Astrocyte (in vitro differentiated cells and primary cell): Measurements from ENCODE around the gene THBS3.

Source experiments
- EZH2 ChIP-seq: IDR thresholded peaks from 2 replicates; pipeline ENCODE4 v1.6.1; 2012; ENCODE audit warnings: mild to moderate bottlenecking, low read length, inconsistent platforms; ENCODE audit not compliant: insufficient read depth
- TF ChIP-seq, protein P1 (sequence below): IDR thresholded peaks from 2 replicates; pipeline ENCODE4 v1.5.1; 2011; ENCODE audit warnings: low read depth, mild to moderate bottlenecking, inconsistent platforms, low read length, moderate library complexity; ENCODE audit not compliant: insufficient read depth

DNA sequence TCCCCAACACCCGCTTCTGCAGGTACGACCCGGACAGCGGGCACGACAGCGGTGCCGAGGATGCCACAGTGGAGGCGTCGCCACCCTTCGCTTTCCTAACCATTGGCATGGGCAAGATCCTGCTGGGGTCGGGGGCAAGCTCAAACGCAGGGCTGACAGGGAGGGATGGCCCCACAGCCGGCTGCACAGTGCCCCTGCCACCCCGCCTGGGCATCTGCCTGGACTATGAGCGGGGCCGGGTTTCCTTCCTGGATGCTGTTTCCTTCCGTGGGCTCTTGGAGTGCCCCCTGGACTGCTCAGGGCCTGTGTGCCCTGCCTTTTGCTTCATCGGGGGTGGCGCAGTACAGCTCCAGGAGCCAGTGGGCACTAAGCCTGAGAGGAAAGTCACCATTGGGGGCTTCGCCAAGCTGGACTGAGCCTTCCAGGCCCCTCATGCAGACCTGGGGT lies 23.9 kb downstream of the THBS3 start:
- TF ChIP-seq EZH2, result no peak
- TF ChIP-seq, protein P1, sequence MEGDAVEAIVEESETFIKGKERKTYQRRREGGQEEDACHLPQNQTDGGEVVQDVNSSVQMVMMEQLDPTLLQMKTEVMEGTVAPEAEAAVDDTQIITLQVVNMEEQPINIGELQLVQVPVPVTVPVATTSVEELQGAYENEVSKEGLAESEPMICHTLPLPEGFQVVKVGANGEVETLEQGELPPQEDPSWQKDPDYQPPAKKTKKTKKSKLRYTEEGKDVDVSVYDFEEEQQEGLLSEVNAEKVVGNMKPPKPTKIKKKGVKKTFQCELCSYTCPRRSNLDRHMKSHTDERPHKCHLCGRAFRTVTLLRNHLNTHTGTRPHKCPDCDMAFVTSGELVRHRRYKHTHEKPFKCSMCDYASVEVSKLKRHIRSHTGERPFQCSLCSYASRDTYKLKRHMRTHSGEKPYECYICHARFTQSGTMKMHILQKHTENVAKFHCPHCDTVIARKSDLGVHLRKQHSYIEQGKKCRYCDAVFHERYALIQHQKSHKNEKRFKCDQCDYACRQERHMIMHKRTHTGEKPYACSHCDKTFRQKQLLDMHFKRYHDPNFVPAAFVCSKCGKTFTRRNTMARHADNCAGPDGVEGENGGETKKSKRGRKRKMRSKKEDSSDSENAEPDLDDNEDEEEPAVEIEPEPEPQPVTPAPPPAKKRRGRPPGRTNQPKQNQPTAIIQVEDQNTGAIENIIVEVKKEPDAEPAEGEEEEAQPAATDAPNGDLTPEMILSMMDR, result no peak
